GM10847 (cell line): ENCODE results near the gene GADD45GIP1.

Experiments used
- POLR2A ChIP-seq: IDR thresholded peaks from 2 replicates; pipeline ENCODE4 v1.6.1; 2011; ENCODE audit not compliant: insufficient read length; ENCODE audit errors: extremely low read depth

Gene GADD45GIP1

GRCh38 chr19:12994701-12995595 lies 37.9 kb upstream of the GADD45GIP1 start, which contains the start of gene NFIX:
NFIX (plus strand) TSS chr19:12995475; CDS start chr19:12995838, 363 bp downstream.
- no peak for TF ChIP-seq POLR2A

- TF ChIP-seq POLR2A, result no peak
Observed at GRCh38 chr19:12993562-12993961, 36.5 kb upstream of the GADD45GIP1 start.

GRCh38 chr19:12992729-12993128 lies 35.7 kb upstream of the GADD45GIP1 start:
- no peak for TF ChIP-seq POLR2A

GRCh38 chr19:12991296-12991695 lies 34.3 kb upstream of the GADD45GIP1 start:
- no peak for TF ChIP-seq POLR2A

- no peak for TF ChIP-seq POLR2A
Observed at GRCh38 chr19:12990853-12991252, 33.8 kb upstream of the GADD45GIP1 start.

- no peak for TF ChIP-seq POLR2A
Observed at GRCh38 chr19:12990431-12990830, 33.4 kb upstream of the GADD45GIP1 start.

GRCh38 chr19:12987781-12988180 lies 30.8 kb upstream of the GADD45GIP1 start:
- TF ChIP-seq POLR2A, result no peak

GRCh38 chr19:12987190-12987589 lies 30.2 kb upstream of the GADD45GIP1 start:
- TF ChIP-seq POLR2A, result no peak

GRCh38 chr19:12986726-12987125 lies 29.7 kb upstream of the GADD45GIP1 start:
- TF ChIP-seq POLR2A, result no peak

GRCh38 chr19:12985049-12985776 lies 28.2 kb upstream of the GADD45GIP1 start:
- TF ChIP-seq POLR2A, result no peak

GRCh38 chr19:12984683-12985048 lies 27.6 kb upstream of the GADD45GIP1 start:
- TF ChIP-seq POLR2A, result no peak

GRCh38 chr19:12984143-12984627 lies 27.2 kb upstream of the GADD45GIP1 start:
- no peak for TF ChIP-seq POLR2A

- no peak for TF ChIP-seq POLR2A
Observed at GRCh38 chr19:12983542-12984142, 26.6 kb upstream of the GADD45GIP1 start.

- no peak for TF ChIP-seq POLR2A
Observed at GRCh38 chr19:12983091-12983490, 26.1 kb upstream of the GADD45GIP1 start.

GRCh38 chr19:12982648-12983047 lies 25.6 kb upstream of the GADD45GIP1 start:
- no peak for TF ChIP-seq POLR2A

GRCh38 chr19:12979974-12980373 lies 23.0 kb upstream of the GADD45GIP1 start:
- no peak for TF ChIP-seq POLR2A
